Skeletal muscle cell (primary cell): ENCODE results near the gene SPATA32.

Source experiments
- DNase-seq: peaks from one replicate; pipeline ENCODE4 v3.0.0-alpha.2; 2010; ENCODE audit warnings: low read depth
- H3K4me3 ChIP-seq: 2 replicates; pipeline ENCODE4 v1.5.1; 2011; ENCODE audit warnings: low read depth, mild to moderate bottlenecking, control low read depth, low read length, moderate library complexity

SPATA32 gene

GRCh38 chr17:45277216-45277849 is 15.4 kb upstream of the SPATA32 start:
- no peak overlapping the region for H3K4me3 ChIP-seq
- peak; percentile 59 for DNase-seq

GRCh38 chr17:45276031-45276430 is 14.1 kb upstream of the SPATA32 start:
- DNase-seq: no peak

GRCh38 chr17:45274033-45274432 is 12.1 kb upstream of the SPATA32 start:
- DNase-seq: no peak
- no peak overlapping the region for H3K4me3 ChIP-seq

More at GRCh38 chr17:45276031-45276430, 14.1 kb upstream of the SPATA32 start:
- no peak overlapping the region for H3K4me3 ChIP-seq

- DNase-seq: no peak
- H3K4me3 ChIP-seq: no peak overlapping the region
Observed at GRCh38 chr17:45273551-45273957, 11.7 kb upstream of the SPATA32 start.

DNA sequence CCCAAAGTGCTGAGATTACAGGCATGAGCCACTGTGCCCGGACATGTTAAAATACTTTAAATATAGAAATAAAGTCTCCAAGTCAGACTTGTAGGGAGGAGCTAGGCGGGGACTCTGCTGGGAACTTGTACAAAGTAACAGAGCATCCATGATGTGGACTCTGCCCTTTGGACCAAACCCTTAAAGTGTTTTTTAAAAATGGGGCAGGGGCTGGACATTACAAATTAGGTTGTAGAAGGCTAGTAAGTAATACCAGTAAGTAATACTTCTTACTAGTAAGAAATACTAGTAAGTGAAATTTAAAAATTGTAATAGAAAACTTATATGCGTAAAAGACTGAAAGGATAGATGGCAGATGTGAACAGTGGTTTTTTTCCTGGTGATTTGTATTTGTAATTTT is 9.7 kb upstream of the SPATA32 start:
- H3K4me3 ChIP-seq: no peak overlapping the region
- no peak for DNase-seq

- no peak overlapping the region for H3K4me3 ChIP-seq
- no peak for DNase-seq
Observed at GRCh38 chr17:45270828-45271418, 9.0 kb upstream of the SPATA32 start.

GRCh38 chr17:45269912-45270311 is 8.0 kb upstream of the SPATA32 start:
- H3K4me3 ChIP-seq: no peak overlapping the region

GRCh38 chr17:45267436-45268055 is 5.7 kb upstream of the SPATA32 start:
- DNase-seq: no peak
- H3K4me3 ChIP-seq: no peak overlapping the region

More at GRCh38 chr17:45269912-45270311, 8.0 kb upstream of the SPATA32 start:
- no peak for DNase-seq

- no peak for DNase-seq
- no peak overlapping the region for H3K4me3 ChIP-seq
Observed at GRCh38 chr17:45266372-45266926, 4.6 kb upstream of the SPATA32 start.

- DNase-seq: peak; percentile 72
- H3K4me3 ChIP-seq: no peak overlapping the region
Observed at GRCh38 chr17:45265821-45266220, 3.9 kb upstream of the SPATA32 start.

- DNase-seq: no peak
- no peak overlapping the region for H3K4me3 ChIP-seq
Observed at GRCh38 chr17:45264988-45265387, 3.1 kb upstream of the SPATA32 start.

DNA sequence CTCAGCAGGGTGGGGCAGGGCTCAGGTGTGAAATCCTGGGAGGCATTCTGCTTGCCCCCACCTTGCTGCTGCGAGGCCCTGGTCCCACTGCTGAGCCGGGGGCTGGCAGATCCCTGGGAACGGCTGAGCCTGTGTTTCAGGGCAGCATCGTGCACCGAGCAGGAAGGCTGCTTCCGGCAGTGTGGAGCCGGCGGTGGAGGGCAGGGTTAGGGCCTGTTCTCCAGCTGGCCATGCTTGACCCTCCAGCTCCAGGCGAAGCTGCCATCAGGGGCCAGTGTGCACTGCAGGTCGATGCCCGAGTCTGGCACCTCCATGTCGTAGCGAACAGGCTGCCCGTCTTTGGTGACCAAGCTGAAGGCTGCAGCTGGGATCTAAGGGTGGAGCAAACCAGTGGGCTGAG is 2.5 kb upstream of the SPATA32 start:
- no peak overlapping the region for H3K4me3 ChIP-seq
- DNase-seq: no peak

GRCh38 chr17:45263477-45263860 is 1.6 kb upstream of the SPATA32 start:
- no peak for DNase-seq
- H3K4me3 ChIP-seq: no peak overlapping the region

DNA sequence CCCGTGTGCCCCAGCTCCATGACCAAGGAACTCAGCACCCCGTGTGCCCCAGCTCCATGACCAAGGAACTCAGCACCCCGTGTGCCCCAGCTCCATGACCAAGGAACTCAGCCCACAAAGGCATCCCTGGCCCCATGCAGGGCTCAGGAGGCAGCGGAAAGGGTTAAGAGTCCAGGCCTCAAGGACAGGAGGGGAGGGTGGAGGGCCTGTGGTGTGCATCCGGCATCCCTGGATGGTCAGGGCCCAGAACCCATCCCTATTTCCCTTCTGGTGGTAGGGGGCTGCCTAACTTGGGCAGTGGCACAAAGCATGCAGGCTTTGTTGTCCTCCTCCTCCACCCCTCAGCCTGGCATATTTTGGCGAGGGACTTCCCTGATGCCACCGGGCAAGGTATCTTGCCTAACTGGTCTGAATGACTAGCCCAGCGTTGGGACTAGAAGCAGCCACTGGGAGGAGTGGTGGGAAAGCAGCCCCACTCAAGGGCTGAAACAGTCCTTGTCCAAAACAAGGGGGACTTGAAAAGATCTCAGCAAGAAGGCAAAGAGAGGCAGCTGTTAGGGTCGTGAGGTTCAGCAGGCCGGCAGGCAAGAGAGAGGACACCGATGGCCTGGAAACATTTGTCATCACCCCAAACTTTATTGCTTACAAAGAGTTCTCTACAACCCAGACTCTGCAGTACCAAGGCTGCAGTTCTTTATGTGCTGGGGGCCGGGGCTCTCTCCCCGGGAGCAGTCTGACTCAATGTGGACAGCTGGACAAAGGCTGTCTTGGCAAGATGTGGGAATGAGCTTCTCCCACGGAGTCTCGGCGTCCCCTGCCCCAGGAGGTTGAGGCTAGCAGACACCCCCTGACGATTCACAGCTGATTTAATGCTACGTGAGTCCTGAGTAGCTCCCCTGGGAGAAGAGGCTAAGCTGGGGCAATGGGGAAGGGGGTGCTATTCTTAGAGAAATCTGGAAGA is 902 bp upstream of the SPATA32 start:
- peak; percentile 56 for DNase-seq

GRCh38 chr17:45260204-45260783 is 1.6 kb downstream of the SPATA32 start:
- no peak overlapping the region for H3K4me3 ChIP-seq
- DNase-seq: no peak

More for the DNA sequence above, 902 bp upstream of the SPATA32 start:
- H3K4me3 ChIP-seq: no peak overlapping the region

DNA sequence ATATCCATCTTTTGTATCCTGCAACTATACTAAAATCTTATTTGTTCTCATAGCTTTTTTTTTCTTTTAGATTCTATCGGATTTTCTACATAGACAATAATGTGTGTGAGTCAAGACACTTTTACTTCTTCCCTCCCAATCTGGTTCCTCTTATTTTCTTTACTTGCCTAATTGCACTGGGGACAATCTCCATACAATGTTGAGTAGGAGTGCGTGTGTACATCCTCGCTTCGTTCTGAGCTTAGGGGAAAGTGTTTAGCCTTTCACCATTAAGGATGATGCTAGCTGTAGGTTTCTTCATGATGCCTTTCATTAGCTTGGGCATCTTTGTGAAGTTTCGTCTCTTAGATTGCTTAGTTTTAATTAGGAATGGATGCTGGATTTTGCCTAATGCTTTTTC is 2.9 kb downstream of the SPATA32 start:
- H3K4me3 ChIP-seq: no peak overlapping the region
- no peak for DNase-seq

GRCh38 chr17:45257115-45257514 is 4.8 kb downstream of the SPATA32 start:
- H3K4me3 ChIP-seq: no peak overlapping the region
- no peak for DNase-seq

- no peak overlapping the region for H3K4me3 ChIP-seq
- no peak for DNase-seq
Observed at GRCh38 chr17:45256114-45256966, 5.6 kb downstream of the SPATA32 start.
